ENCODE results near the gene THOC5. TPM values are rescaled to one million over a fixed set of nuclear protein-coding genes. Genes with fewer than 3 reads are reported as not detected.

THOC5 gene
- total and polyA plus RNA-seq, 8 donors: 18.2 to 123 (median 33.7) TPM

- intact Hi-C loops (cut with DNase I; ENCODE audit: low total_unique reads): no loop called here
- no peak for TF ChIP-seq CTCF (IDR thresholded peaks at IDR 0.05)
- no peak for TF ChIP-seq POLR2AphosphoS5 (IDR thresholded peaks at IDR 0.05)
- TF ChIP-seq POLR2A (IDR thresholded peaks at IDR 0.05): no peak
- TF ChIP-seq EP300 (IDR thresholded peaks at IDR 0.05): no peak
- Histone ChIP-seq H3K9me3 (no peaks in the 10 kb centered on the region), H3K4me3 (no peak overlapping the region), H3K4me1 (no peaks in the 10 kb centered on the region), H3K36me3 (peaks cover 68 to 100% (median 97%) of the 10 kb centered on the region in 4 donors), H3K27me3 (no peaks in the 10 kb centered on the region), H3K27ac (no peak overlapping the region)
- DNase-seq: no peak
- WGBS, 5 donors: 79 to 92% (median 87%) methylated on average over 2 of the region's 2 CpGs
These were observed 29.8 kb downstream of the THOC5 start for GRCh38 chr22:29523761-29524160.

GRCh38 chr22:29521526-29521925 lies 32.0 kb downstream of the THOC5 start:
- no peaks in the 10 kb centered on the region for H3K27me3 ChIP-seq
- intact Hi-C loops (cut with DNase I; ENCODE audit: low total_unique reads): no loop called here
- H3K27ac ChIP-seq: no peak overlapping the region
- 91 to 98% (median 96%) methylated on average over 7 of the region's 7 CpGs for WGBS, 5 donors
- H3K4me3 ChIP-seq: no peak overlapping the region
- H3K36me3 ChIP-seq: peaks cover 72 to 100% (median 97%) of the 10 kb centered on the region in 4 donors
- H3K9me3 ChIP-seq: no peaks in the 10 kb centered on the region
- no peak for DNase-seq
- no peaks in the 10 kb centered on the region for H3K4me1 ChIP-seq
- no peak for TF ChIP-seq POLR2AphosphoS5 (IDR thresholded peaks at IDR 0.05)
- TF ChIP-seq POLR2A (IDR thresholded peaks at IDR 0.05): no peak
- TF ChIP-seq EP300 (IDR thresholded peaks at IDR 0.05): no peak
- TF ChIP-seq CTCF (IDR thresholded peaks at IDR 0.05): no peak

DNA sequence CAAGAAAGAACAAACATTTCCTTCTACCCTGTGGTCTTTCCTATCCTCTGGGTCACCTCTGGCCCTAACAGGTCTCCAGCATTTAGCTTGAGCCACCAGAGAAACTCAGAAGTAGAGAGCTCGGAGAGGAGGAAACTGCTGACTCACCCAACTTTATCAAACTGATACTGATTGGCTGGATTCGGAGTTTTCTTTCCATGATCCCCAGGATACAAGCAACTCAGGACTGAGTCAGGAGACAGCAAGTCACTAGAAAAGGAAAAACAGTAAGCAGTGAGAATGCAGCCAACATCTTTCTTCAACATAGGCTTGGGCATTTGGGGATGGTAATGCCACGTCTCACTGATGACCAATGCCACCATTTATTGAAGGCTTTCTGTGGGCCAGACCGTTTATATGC lies 32.7 kb downstream of the THOC5 start:
- no peak overlapping the region for H3K4me3 ChIP-seq
- H3K9me3 ChIP-seq: no peaks in the 10 kb centered on the region
- no peak overlapping the region for H3K27ac ChIP-seq
- TF ChIP-seq POLR2A (IDR thresholded peaks at IDR 0.05): no peak
- H3K27me3 ChIP-seq: no peaks in the 10 kb centered on the region
- intact Hi-C loops (cut with DNase I; ENCODE audit: low total_unique reads): no loop called here
- DNase-seq: no peak
- H3K4me1 ChIP-seq: no peaks in the 10 kb centered on the region
- WGBS, 5 donors: 66 to 72% (median 70%) methylated on average over 4 of the region's 4 CpGs
- peaks cover 72 to 100% (median 97%) of the 10 kb centered on the region in 4 donors for H3K36me3 ChIP-seq

- no peak for DNase-seq
- Histone ChIP-seq H3K9me3 (no peaks in the 10 kb centered on the region), H3K36me3 (peaks cover 72 to 100% (median 97%) of the 10 kb centered on the region in 4 donors), H3K27ac (no peak overlapping the region), H3K4me3 (no peak overlapping the region), H3K27me3 (no peaks in the 10 kb centered on the region), H3K4me1 (no peaks in the 10 kb centered on the region)
- WGBS, 5 donors: 93 to 100% (median 100%) methylated on average over 1 of the region's 1 CpG
- TF ChIP-seq EP300 (IDR thresholded peaks at IDR 0.05) (no peak), POLR2AphosphoS5 (IDR thresholded peaks at IDR 0.05) (no peak), POLR2A (IDR thresholded peaks at IDR 0.05) (no peak), CTCF (IDR thresholded peaks at IDR 0.05) (no peak)
- intact Hi-C loops (cut with DNase I; ENCODE audit: low total_unique reads): no loop called here
These were observed 33.6 kb downstream of the THOC5 start for GRCh38 chr22:29519996-29520395.

- Histone ChIP-seq H3K4me1 (no peaks in the 10 kb centered on the region), H3K36me3 (peaks cover 64 to 100% (median 97%) of the 10 kb centered on the region in 4 donors), H3K9me3 (no peaks in the 10 kb centered on the region), H3K27ac (no peak overlapping the region), H3K4me3 (no peak overlapping the region), H3K27me3 (no peaks in the 10 kb centered on the region)
- intact Hi-C loops (cut with DNase I; ENCODE audit: low total_unique reads): no loop called here
- no peak for DNase-seq
- no peak for TF ChIP-seq POLR2A (IDR thresholded peaks at IDR 0.05)
- no peak for TF ChIP-seq EP300 (IDR thresholded peaks at IDR 0.05)
- no peak for TF ChIP-seq POLR2AphosphoS5 (IDR thresholded peaks at IDR 0.05)
- TF ChIP-seq CTCF (IDR thresholded peaks at IDR 0.05): no peak
- WGBS, 5 donors: 93 to 98% (median 95%) methylated on average over 4 to 5 of the region's 5 CpGs
These were observed 35.1 kb downstream of the THOC5 start for GRCh38 chr22:29518427-29518826.
